NCI-H2196 (cell line): Measurements from ENCODE around the gene HMGXB3.
"Not testable (repeated sequence)": the region's sequence is repeated elsewhere in the genome, so short reads cannot be mapped to it uniquely, and the experiment has no call there.

Experiments used
- DNase-seq: peaks from one replicate; lab custom pipeline; 2025; ENCODE audit not compliant: unreplicated experiment; lab: John Stamatoyannopoulos, UW

The HMGXB3 gene

GRCh38 chr5:150017226-150018005, 16.9 kb downstream of the HMGXB3 start:
- no peak for DNase-seq

GRCh38 chr5:150020249-150020648, 19.7 kb downstream of the HMGXB3 start:
- DNase-seq: no peak

GRCh38 chr5:150021491-150022157, 21.1 kb downstream of the HMGXB3 start:
- no peak for DNase-seq

GRCh38 chr5:150022158-150022531, 21.6 kb downstream of the HMGXB3 start:
- peak; percentile 22 for DNase-seq

- no peak for DNase-seq
These were observed 22.1 kb downstream of the HMGXB3 start for GRCh38 chr5:150022681-150023080.

GRCh38 chr5:150023136-150023535, 22.6 kb downstream of the HMGXB3 start:
- no peak for DNase-seq

- DNase-seq: no peak
These were observed 23.9 kb downstream of the HMGXB3 start for GRCh38 chr5:150024346-150024984.

- DNase-seq: no peak
These were observed 26.2 kb downstream of the HMGXB3 start for GRCh38 chr5:150026682-150027172.

- DNase-seq: not testable (repeated sequence)
These were observed 27.5 kb downstream of the HMGXB3 start for GRCh38 chr5:150028047-150028446.

GRCh38 chr5:150033334-150033733, 32.8 kb downstream of the HMGXB3 start:
- DNase-seq: no peak

GRCh38 chr5:150034662-150035061, 34.1 kb downstream of the HMGXB3 start:
- no peak for DNase-seq

- DNase-seq: no peak
These were observed 34.8 kb downstream of the HMGXB3 start for GRCh38 chr5:150035139-150035895.

GRCh38 chr5:150036513-150036912, 36.0 kb downstream of the HMGXB3 start:
- no peak for DNase-seq

GRCh38 chr5:150038547-150038946, 38.0 kb downstream of the HMGXB3 start:
- DNase-seq: no peak

- DNase-seq: no peak
These were observed 41.9 kb downstream of the HMGXB3 start for GRCh38 chr5:150042459-150042858.

GRCh38 chr5:150043657-150044328, 43.3 kb downstream of the HMGXB3 start:
- no peak for DNase-seq

GRCh38 chr5:150044329-150044681, 43.8 kb downstream of the HMGXB3 start:
- DNase-seq: no peak

GRCh38 chr5:150044712-150045111, 44.2 kb downstream of the HMGXB3 start:
- no peak for DNase-seq

- DNase-seq: peak; percentile 6
These were observed 45.0 kb downstream of the HMGXB3 start for GRCh38 chr5:150045549-150045948.

- DNase-seq: no peak
These were observed 45.5 kb downstream of the HMGXB3 start for GRCh38 chr5:150046031-150046430.
